ENCODE data around the gene COL21A1. TPM values are rescaled to one million over a fixed set of nuclear protein-coding genes. Genes with fewer than 3 reads are reported as not detected.

Gene COL21A1
- total RNA-seq, 1 donor = under 0.01 TPM

DNA sequence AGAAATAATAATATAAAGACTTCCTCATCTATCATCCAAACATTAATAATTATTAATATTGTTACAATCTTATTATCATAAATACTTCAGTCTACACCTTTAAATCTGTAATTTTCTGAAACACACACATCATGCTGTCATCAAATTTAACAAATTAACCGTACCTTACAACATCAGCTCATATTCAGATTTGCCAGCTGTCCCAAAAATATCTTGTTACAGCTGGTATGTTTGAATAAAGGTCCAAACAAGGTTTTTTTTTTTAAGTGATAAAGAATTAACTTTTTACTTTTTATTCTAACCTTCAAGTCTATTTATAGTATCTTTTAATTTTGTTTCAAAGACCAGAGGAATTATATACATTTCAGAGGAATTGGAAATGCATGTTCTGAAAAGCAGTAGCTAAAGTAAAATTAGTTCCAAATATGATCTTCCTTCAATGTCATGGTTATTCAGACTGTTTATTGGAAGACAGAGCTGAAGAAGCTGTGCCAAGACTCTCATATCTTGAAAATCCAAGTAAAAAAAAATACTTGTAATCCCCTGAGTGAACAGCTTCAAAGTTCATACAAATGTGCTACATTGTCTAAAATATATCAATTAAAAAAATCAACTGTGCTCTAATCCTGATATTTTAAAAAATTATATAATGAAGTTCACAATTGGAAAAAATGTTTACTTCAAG, 210.3 kb downstream of the COL21A1 start:
- no peak overlapping the region for H3K4me3 ChIP-seq (ENCODE audit: low read depth, low read length)
- DNase-seq (ENCODE audit: low read depth) = no peak
- TF ChIP-seq, protein P1, sequence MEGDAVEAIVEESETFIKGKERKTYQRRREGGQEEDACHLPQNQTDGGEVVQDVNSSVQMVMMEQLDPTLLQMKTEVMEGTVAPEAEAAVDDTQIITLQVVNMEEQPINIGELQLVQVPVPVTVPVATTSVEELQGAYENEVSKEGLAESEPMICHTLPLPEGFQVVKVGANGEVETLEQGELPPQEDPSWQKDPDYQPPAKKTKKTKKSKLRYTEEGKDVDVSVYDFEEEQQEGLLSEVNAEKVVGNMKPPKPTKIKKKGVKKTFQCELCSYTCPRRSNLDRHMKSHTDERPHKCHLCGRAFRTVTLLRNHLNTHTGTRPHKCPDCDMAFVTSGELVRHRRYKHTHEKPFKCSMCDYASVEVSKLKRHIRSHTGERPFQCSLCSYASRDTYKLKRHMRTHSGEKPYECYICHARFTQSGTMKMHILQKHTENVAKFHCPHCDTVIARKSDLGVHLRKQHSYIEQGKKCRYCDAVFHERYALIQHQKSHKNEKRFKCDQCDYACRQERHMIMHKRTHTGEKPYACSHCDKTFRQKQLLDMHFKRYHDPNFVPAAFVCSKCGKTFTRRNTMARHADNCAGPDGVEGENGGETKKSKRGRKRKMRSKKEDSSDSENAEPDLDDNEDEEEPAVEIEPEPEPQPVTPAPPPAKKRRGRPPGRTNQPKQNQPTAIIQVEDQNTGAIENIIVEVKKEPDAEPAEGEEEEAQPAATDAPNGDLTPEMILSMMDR (IDR thresholded peaks at IDR 0.05; ENCODE audit: insufficient read depth, low read depth, low read length) = no peak

DNA sequence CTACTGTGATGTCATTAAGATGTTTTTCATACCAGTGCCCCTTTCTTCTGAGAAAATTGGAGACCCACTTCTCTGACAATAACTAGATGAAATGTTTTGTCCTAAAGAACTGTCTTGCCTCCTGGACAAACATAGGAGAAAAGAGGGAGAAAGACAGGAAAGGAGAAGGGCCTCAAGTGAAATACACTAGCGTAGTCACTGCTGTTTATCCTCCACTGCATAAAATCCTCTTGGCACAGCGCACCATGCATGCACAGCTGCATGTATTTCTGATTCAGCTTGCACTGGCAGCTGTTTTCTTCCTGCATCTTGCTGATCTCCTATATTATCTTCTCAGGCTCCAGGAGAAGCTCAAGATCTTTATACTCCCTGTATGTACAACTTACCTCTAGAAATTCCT, 214.0 kb downstream of the COL21A1 start:
- DNase-seq (ENCODE audit: low read depth) = no peak
- TF ChIP-seq, protein P1 (IDR thresholded peaks at IDR 0.05; ENCODE audit: insufficient read depth, low read depth, low read length) = no peak
- no peak overlapping the region for H3K4me3 ChIP-seq (ENCODE audit: low read depth, low read length)

DNA sequence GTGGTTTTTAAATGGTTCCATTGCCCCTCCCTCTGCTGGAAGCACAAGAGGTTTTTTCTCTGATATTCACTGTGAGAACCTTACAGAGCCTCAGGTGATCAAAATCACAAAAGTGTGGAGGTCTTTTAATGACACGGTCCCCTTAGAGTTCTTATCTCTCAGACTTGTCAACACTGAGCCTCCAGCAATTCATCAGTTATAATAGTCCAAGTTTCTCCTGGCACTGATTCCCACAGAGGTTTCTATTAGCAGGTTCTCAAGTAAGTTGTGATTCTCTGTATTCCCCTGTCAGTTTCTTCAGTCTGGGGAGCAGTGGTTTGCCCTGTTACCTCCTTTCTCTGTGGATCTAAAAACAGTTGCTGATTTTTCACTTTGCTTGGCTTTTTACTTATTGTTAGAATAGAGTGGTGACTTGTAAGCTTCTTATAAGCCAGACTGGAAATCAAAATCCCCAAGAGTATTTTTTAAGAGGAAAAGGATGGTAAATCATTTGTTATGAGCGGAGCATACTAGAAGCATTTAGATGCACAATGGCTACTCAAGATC, 214.6 kb downstream of the COL21A1 start:
- H3K4me3 ChIP-seq (ENCODE audit: low read depth, low read length) = no peak overlapping the region
- no peak for DNase-seq (ENCODE audit: low read depth)
- TF ChIP-seq, protein P1 (IDR thresholded peaks at IDR 0.05; ENCODE audit: insufficient read depth, low read depth, low read length) = no peak

DNA sequence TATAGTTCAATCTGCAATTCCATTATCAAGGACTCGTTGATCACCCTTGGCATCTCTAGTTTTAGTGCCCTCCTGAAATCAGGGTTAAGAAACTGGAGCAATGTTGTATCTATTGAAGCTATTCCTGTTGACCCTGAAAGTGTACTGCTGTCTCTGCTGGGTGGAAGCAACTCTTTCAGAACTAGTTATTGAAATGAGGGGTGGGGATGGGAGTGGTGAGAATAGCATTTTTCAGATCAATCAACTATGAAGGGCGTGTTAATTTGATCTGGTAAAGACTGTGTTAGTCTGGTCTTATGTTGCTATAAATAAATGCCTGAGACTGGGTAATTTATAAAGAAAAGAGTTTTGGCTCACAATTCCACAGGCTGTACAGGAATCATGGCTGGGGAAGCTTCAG, 219.5 kb downstream of the COL21A1 start:
- no peak overlapping the region for H3K4me3 ChIP-seq (ENCODE audit: low read depth, low read length)
- no peak for DNase-seq (ENCODE audit: low read depth)
- TF ChIP-seq, protein P1 (IDR thresholded peaks at IDR 0.05; ENCODE audit: insufficient read depth, low read depth, low read length) = no peak

DNA sequence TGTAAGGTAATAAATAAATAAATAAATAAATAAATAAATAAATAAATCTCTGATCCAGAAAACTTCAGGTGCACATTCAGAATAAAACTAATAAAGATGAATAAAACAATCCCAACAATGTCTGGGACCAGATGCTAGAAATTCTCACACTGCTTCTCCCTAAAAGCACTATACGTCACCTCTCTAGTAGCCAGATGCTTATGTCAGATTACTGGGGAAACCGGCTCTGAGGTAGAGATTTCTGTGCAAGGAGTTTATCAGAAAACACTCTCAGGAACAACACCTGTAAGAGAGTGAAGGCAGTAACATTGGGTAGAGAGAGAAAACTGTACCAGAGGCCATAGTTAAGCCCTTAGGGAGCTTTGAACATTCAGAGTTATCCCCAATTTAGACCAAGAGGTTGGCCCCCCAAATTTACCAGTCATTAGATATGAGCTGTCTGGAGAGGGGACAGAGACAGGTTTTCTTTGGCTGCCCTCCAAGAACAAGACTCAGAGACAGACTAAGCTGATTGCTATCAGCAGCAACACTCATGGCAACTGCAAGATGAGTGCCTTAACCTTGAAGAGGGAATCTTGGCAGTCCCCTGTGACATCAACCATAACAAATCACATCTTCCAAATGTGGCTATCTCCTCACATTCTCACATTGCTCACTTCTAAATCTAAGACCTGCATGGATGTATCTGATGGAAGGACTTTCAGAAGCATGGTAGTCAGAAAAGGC, 220.8 kb downstream of the COL21A1 start:
- TF ChIP-seq, protein P1 (IDR thresholded peaks at IDR 0.05; ENCODE audit: insufficient read depth, low read depth, low read length) = no peak
- H3K4me3 ChIP-seq (ENCODE audit: low read depth, low read length) = no peak overlapping the region
- no peak for DNase-seq (ENCODE audit: low read depth)

DNA sequence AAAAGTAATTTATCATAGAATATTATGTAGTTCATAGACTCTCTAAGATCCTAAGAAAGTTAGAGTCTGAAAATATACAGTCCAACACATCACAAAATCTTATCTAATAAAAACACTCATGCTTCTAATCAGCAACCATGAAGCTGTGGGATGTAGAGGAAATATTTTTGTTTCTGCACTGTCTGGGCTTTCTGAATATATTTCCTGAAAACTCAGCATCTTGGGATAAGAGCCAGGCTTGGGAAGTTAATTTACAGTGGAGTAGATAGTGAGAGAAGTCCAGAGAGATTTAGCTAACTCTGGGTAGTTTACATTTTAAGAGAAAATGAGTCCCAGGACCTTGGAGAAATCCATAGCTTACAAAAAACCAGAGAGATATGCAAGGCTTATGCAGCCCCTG, 221.6 kb downstream of the COL21A1 start:
- TF ChIP-seq, protein P1 (IDR thresholded peaks at IDR 0.05; ENCODE audit: insufficient read depth, low read depth, low read length) = no peak
- peak; percentile 69 for DNase-seq (ENCODE audit: low read depth)
- no peak overlapping the region for H3K4me3 ChIP-seq (ENCODE audit: low read depth, low read length)
